DMS 273 treated with DMSO at 0.1 percent for 48 hours (cell line): ENCODE data around the gene CYP2D6.
A peak's percentile ranks its signal among the peaks of the same experiment; 100 is the strongest.
"Not testable (repeated sequence)": the region's sequence is repeated elsewhere in the genome, so short reads cannot be mapped to it uniquely, and the experiment has no call there.

Source experiments
- DNase-seq: peaks from one replicate; lab custom pipeline; 2025; lab: John Stamatoyannopoulos, UW

The CYP2D6 gene

DNA sequence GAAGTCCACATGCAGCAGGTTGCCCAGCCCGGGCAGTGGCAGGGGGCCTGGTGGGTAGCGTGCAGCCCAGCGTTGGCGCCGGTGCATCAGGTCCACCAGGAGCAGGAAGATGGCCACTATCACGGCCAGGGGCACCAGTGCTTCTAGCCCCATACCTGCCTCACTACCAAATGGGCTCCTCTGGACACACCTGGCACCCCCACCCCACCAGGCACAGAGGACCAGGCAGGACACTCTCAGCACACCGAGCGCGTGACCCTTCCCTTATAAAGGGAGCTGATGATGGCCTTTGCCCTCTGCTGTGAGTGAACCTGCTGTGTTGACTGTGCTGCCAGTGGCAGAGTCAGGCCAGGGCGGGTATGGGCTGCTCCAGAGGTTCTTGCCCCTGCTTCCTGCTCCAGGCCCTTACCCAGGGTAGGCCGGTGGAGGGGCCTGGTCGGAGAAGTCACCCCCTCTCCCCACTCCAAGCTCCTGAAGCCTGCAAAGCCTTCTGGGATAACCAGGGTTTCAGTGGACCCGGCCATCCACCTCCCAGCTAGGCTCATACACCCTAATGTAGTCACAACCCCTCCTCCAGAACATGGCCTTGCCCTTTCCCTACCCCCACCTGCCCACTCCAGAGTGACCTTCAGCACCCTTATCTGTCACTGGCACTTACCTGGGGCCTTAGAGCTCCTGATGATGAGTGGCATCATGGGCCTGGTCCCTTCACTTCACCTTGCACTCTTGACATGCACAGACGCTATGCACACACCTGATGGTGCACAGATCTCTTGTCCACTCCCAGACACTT, at the start of gene CYP2D6:
Gene CYP2D6 (minus strand): TSS at position 172 of the 793 bp plus-strand sequence. CDS start 19 bp downstream, at position 153.
- DNase-seq = not testable (repeated sequence)

- no peak for DNase-seq
Observed at GRCh38 chr22:42179616-42180015, 49.0 kb upstream of the CYP2D6 start.

GRCh38 chr22:42178910-42179519, 48.4 kb upstream of the CYP2D6 start:
- DNase-seq = no peak

- DNase-seq = no peak
Observed at GRCh38 chr22:42177891-42178336, 47.3 kb upstream of the CYP2D6 start.

- no peak for DNase-seq
Observed at GRCh38 chr22:42176255-42176915, 45.8 kb upstream of the CYP2D6 start.

- no peak for DNase-seq
Observed at GRCh38 chr22:42174062-42174461, 43.5 kb upstream of the CYP2D6 start.

DNA sequence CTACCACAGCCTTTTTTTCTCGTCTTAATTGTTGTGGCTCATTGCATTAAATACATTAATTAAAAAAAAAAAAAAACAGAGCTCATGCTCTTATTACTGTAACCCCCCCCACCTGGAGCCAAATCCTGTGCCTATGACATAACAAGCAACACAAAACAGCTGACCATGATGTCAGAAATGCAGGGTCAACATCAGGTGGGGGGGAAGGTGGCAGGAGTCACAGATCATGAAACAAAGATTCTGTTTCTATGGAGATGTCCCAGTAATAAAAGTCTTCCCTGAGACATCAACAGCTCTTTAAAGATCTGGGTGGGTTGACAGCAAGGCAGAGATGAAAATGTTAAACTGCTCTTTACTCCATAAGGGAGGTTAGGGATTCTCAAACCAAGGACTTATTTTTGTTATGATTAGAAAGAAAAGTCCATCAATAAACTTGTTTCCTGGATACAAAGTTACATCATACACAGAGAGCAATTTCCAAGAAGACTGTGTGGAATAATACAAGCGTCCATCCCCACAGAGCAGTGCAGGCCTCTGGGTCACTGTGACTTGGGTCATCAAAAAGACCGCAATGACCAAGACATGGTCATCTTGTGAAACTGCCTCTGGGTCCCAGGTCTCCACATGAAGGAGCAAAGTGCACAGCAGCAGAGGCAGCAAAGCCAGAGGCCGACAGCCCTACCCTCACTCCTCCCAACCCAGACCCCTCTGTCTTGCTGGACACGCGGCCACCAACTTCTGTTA, 42.7 kb upstream of the CYP2D6 start:
- DNase-seq = no peak

GRCh38 chr22:42172773-42173172, 42.2 kb upstream of the CYP2D6 start:
- peak; percentile 20 for DNase-seq

- no peak for DNase-seq
Observed at GRCh38 chr22:42171946-42172719, 41.5 kb upstream of the CYP2D6 start.

- DNase-seq = peak; percentile 55
Observed at GRCh38 chr22:42171417-42171816, 40.8 kb upstream of the CYP2D6 start.

DNA sequence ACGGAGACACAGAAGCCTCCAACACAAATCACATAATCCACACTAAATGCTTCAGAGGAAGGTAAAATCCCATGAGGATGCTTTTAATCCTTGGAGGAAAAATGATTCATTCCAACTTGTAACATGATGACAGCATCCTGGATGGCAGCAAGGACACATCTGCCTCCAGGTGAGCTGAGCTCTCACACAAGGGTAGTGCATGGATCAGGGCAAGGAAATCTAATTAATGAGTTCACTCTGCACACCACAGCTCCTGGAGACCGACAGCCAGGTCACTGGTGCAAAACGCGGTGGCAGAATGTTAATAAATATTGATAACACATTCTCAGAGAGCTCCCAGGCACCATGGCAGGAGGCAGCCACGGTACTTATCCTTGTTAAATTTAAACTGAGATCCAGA, 40.3 kb upstream of the CYP2D6 start:
- no peak for DNase-seq

DNA sequence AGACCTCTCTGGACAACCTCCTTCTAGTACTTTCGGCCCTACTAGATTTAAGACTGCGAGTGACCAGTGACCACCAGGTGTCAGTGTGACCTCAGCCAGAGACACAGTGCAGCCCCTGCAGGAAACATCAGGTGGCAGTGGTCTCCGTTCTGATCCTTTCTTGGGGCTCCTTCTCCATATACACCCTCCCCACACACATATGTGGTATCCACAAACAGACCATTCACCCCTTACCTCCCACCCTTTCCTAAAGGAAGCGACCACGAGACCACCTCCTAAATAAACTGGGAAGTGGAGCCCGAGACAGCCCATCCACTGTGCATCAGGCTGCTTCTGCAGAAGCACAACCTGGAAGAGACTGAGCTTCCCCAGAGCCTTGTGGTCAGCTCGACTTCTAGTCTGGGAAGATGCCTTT, 38.5 kb upstream of the CYP2D6 start:
- DNase-seq = peak; percentile 27

DNA sequence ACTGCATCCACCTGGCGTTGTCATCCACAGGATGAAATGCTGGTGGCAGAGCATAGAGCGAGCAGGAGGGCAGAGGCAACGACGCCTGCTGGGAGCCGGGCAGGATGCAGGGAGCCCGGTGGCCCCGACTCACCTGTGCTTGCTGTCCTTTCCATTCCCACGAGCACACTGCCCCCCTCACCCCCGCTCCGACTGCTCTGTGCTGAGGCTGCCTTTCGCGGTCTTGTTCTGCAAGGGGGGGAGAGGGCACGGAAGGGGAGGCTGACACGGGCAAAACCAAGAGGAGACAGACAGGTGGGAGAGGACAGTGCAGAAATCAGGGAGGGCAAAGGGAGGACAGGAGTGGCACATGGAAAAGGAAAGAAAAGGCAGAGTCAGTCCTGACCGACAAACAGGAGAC, 37.9 kb upstream of the CYP2D6 start:
- no peak for DNase-seq

DNA sequence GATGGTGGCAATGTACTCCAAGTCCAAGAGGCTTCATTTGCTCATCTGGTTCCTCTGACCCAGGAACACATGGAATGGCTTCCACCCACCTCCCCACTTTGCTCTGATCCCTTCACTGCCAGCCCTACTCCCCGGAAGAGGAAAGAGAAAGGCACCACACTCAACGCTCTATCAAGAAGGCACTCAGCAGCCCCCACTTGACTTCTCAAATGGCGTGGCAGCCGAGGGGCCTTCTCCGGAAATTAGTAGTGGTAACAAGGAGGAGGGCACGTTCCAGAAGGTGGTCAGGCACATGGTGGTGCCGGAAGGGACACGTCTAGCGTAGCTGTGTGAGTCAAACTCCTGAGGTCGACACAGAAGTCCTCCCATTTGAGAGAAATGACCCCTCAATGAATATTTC, 36.5 kb upstream of the CYP2D6 start:
- no peak for DNase-seq

GRCh38 chr22:42164901-42165300, 34.3 kb upstream of the CYP2D6 start:
- no peak for DNase-seq

GRCh38 chr22:42163515-42163914, 32.9 kb upstream of the CYP2D6 start:
- no peak for DNase-seq

DNA sequence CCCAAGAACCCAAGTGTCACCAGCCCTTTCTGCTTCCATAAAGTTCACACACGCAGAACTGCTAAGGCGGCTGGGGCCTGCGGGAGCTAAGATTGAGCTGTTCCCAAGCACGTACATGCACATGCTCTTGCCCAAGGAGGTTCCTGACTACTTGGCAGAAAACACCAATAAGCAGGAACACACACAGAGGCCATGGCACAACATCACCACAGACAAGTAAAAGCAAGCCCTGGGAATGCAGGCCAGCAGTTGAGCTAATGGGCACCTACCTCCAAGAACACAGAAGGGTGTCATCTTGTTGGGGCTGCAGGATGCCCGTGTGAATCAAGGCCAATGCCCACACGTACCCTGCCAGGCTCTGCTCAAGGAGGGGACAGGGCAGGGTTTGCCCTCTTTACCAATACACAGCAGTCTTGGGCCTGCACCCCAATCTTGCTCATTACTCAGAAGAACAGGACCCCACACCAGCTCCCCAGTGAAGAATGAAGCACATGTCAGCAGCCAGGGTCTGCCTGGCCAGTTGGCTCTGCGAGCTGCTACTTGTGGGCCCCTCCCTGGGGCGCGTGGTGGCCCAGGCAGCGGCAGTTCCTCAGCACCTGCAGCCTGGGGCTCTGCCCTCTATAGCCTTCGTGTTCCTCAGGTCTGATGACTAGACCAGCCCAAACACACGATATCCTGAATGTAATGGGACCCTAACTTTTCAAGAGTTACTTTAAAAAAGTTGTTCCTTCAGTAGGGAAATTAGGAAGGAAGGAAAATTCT, 32.3 kb upstream of the CYP2D6 start:
- no peak for DNase-seq

GRCh38 chr22:42160830-42161696, 30.5 kb upstream of the CYP2D6 start:
- DNase-seq = no peak

- no peak for DNase-seq
Observed at GRCh38 chr22:42160251-42160650, 29.6 kb upstream of the CYP2D6 start.
